ENCODE data around the gene UVRAG.

Gene UVRAG

GRCh38 chr11:75770102-75770501, 44.9 kb upstream of the UVRAG start:
- H3K4me2 ChIP-seq (ENCODE audit: low read length): peak overlapping the region; percentile 96; the same call in 1 of the 2 replicates
- H2AFZ ChIP-seq (ENCODE audit: low read length): no peak overlapping the region
- H3F3A ChIP-seq (ENCODE audit: insufficient read depth, low read length): no peaks in the 10 kb centered on the region
- no peaks in the 10 kb centered on the region for H3K9me2 ChIP-seq (ENCODE audit: low read depth, low read length)
- H3K9me3 ChIP-seq (ENCODE audit: low read length): no peaks in the 10 kb centered on the region
- no peaks in the 10 kb centered on the region for H4K20me1 ChIP-seq (ENCODE audit: insufficient read depth, low read length)
- TF ChIP-seq EZH2 (IDR thresholded peaks at IDR 0.05; ENCODE audit: borderline replicate concordance, low read length) (no peak), CTCF (IDR thresholded peaks at IDR 0.05; ENCODE audit: low read length) (no peak)
- peaks cover 39% of the 10 kb centered on the region for H3K4me1 ChIP-seq (ENCODE audit: insufficient read depth, low read length, severe bottlenecking)
- no peaks in the 10 kb centered on the region for H3K36me3 ChIP-seq (ENCODE audit: insufficient read depth, low read length)
- no peaks in the 10 kb centered on the region for H3K79me2 ChIP-seq (ENCODE audit: insufficient read depth, low read length)
- no peak overlapping the region for H3K9ac ChIP-seq (ENCODE audit: low read length)
- 0 out of 2 replicates have a peak, but pooled peaks cover 6% of the 10 kb centered on the region for H3K27me3 ChIP-seq (ENCODE audit: insufficient read depth, low read length)
- no peak overlapping the region for H3K4me3 ChIP-seq (ENCODE audit: low read depth, low read length, poor library complexity, severe bottlenecking)
- no peak overlapping the region for H3K27ac ChIP-seq (ENCODE audit: low read depth, low read length, poor library complexity, severe bottlenecking)

- no peak overlapping the region for H3K9ac ChIP-seq (ENCODE audit: low read length)
- no peaks in the 10 kb centered on the region for H4K20me1 ChIP-seq (ENCODE audit: insufficient read depth, low read length)
- H3K27me3 ChIP-seq (ENCODE audit: insufficient read depth, low read length): 0 out of 2 replicates have a peak, but pooled peaks cover 6% of the 10 kb centered on the region
- H2AFZ ChIP-seq (ENCODE audit: low read length): no peak overlapping the region
- peaks cover 39% of the 10 kb centered on the region for H3K4me1 ChIP-seq (ENCODE audit: insufficient read depth, low read length, severe bottlenecking)
- no peaks in the 10 kb centered on the region for H3K9me3 ChIP-seq (ENCODE audit: low read length)
- H3K27ac ChIP-seq (ENCODE audit: low read depth, low read length, poor library complexity, severe bottlenecking): no peak overlapping the region
- H3F3A ChIP-seq (ENCODE audit: insufficient read depth, low read length): no peaks in the 10 kb centered on the region
- no peaks in the 10 kb centered on the region for H3K36me3 ChIP-seq (ENCODE audit: insufficient read depth, low read length)
- H3K4me2 ChIP-seq (ENCODE audit: low read length): no peak overlapping the region
- no peaks in the 10 kb centered on the region for H3K9me2 ChIP-seq (ENCODE audit: low read depth, low read length)
- no peak overlapping the region for H3K4me3 ChIP-seq (ENCODE audit: low read depth, low read length, poor library complexity, severe bottlenecking)
- H3K79me2 ChIP-seq (ENCODE audit: insufficient read depth, low read length): no peaks in the 10 kb centered on the region
- no peak for TF ChIP-seq CTCF (IDR thresholded peaks at IDR 0.05; ENCODE audit: low read length)
- no peak for TF ChIP-seq EZH2 (IDR thresholded peaks at IDR 0.05; ENCODE audit: borderline replicate concordance, low read length)
Measured at GRCh38 chr11:75771646-75772410, 43.2 kb upstream of the UVRAG start.

- H2AFZ ChIP-seq (ENCODE audit: low read length): no peak overlapping the region
- H3K9me3 ChIP-seq (ENCODE audit: low read length): no peaks in the 10 kb centered on the region
- no peak overlapping the region for H3K4me2 ChIP-seq (ENCODE audit: low read length)
- no peaks in the 10 kb centered on the region for H3K9me2 ChIP-seq (ENCODE audit: low read depth, low read length)
- H3K4me1 ChIP-seq (ENCODE audit: insufficient read depth, low read length, severe bottlenecking): peaks cover 30% of the 10 kb centered on the region
- H3F3A ChIP-seq (ENCODE audit: insufficient read depth, low read length): no peaks in the 10 kb centered on the region
- H3K4me3 ChIP-seq (ENCODE audit: low read depth, low read length, poor library complexity, severe bottlenecking): no peak overlapping the region
- no peak for TF ChIP-seq CTCF (IDR thresholded peaks at IDR 0.05; ENCODE audit: low read length)
- no peak for TF ChIP-seq EZH2 (IDR thresholded peaks at IDR 0.05; ENCODE audit: borderline replicate concordance, low read length)
- H3K36me3 ChIP-seq (ENCODE audit: insufficient read depth, low read length): no peaks in the 10 kb centered on the region
- no peaks in the 10 kb centered on the region for H3K79me2 ChIP-seq (ENCODE audit: insufficient read depth, low read length)
- H3K27ac ChIP-seq (ENCODE audit: low read depth, low read length, poor library complexity, severe bottlenecking): peak overlapping the region; percentile 36
- no peaks in the 10 kb centered on the region for H4K20me1 ChIP-seq (ENCODE audit: insufficient read depth, low read length)
- H3K9ac ChIP-seq (ENCODE audit: low read length): no peak overlapping the region
- H3K27me3 ChIP-seq (ENCODE audit: insufficient read depth, low read length): 0 out of 2 replicates have a peak, but pooled peaks cover 6% of the 10 kb centered on the region
Measured at GRCh38 chr11:75773595-75774353, 41.2 kb upstream of the UVRAG start.

All from OCI-LY1 (cell line).